ENCODE data around the gene CDK18.

DNA sequence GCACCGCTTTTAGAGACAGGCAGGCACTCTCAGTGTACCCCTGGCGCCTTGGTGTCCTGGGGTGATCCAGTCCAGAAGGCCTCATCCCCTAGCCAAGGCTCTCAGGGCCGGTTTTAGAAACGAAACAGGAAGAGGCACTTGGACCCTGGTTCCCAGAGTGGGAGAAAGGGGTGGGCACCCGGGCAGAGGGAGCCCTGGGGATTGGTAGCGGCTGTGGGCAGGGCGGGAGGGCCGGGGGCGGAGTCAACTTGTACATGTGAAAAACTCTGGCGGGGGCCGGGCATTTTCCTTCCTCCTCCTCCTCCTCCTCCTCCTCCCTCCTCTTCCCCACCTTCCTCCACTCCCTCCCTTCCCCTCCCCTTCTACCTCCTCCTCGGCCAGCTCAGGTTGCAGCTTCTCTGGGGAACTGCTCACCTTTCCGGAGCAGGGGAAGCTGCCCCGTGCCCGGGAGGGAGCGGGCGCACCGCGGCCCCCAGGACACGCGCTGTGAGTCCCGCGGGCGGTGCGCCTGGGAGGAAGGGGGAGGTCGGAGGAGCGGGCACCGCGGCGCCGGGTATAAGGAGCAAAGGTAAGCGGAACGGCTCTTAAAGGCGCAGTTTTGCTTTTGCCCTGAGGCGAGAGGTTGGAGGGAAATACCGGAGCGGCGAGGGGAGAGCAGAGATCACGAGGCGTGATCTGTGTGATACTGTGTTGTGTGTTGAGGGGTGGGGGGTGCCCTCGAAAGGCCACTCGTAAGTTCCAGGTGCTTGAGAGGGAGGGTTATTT is at the start of gene CDK18:
- TF ChIP-seq POLR2A (IDR thresholded peaks at IDR 0.05), result peak in 1 of 2 donors; percentile 18
- TF ChIP-seq, protein P1, sequence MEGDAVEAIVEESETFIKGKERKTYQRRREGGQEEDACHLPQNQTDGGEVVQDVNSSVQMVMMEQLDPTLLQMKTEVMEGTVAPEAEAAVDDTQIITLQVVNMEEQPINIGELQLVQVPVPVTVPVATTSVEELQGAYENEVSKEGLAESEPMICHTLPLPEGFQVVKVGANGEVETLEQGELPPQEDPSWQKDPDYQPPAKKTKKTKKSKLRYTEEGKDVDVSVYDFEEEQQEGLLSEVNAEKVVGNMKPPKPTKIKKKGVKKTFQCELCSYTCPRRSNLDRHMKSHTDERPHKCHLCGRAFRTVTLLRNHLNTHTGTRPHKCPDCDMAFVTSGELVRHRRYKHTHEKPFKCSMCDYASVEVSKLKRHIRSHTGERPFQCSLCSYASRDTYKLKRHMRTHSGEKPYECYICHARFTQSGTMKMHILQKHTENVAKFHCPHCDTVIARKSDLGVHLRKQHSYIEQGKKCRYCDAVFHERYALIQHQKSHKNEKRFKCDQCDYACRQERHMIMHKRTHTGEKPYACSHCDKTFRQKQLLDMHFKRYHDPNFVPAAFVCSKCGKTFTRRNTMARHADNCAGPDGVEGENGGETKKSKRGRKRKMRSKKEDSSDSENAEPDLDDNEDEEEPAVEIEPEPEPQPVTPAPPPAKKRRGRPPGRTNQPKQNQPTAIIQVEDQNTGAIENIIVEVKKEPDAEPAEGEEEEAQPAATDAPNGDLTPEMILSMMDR (IDR thresholded peaks at IDR 0.05), result no peak
- TF ChIP-seq POLR2AphosphoS5 (IDR thresholded peaks at IDR 0.05; ENCODE audit: insufficient read depth in 1 of 2, low read depth in 1 of 2), result peak in 1 of 2 donors; percentile 57
